Spleen (tissue), 11 donors: ENCODE data around the gene CDC42BPG. TPM values are rescaled to one million over a fixed set of nuclear protein-coding genes. Genes with fewer than 3 reads are reported as not detected.

ENCODE experiments used
- DNase-seq: peaks from one replicate; pipeline ENCODE4 v3.0.0-alpha.2; 2020
- H3K27ac ChIP-seq, 8 donors: fragments of 200-600 bp; sonication (generic) in 7 of 8; 1 replicate in 4 of 8; 2 replicates in 4 of 8; pipeline versions ENCODE4 v1.5.0 to v1.8.0; 2016 to 2021; ENCODE audit warnings: inconsistent platforms in 4 of 8, mild to moderate bottlenecking in 4 of 8, moderate library complexity in 1 of 8
- H3K27me3 ChIP-seq, 7 donors: fragments of 200-600 bp; sonication (generic) in 6 of 7; replicated peaks in 1 of 7; 1 replicate in 4 of 7; 2 replicates in 3 of 7; pipeline versions ENCODE4 v1.5.0 to v1.8.0; 2016 to 2021; ENCODE audit warnings: inconsistent platforms in 3 of 7, mild to moderate bottlenecking in 1 of 7
- H3K36me3 ChIP-seq, 6 donors: fragments of 200-600 bp; sonication (generic) in 5 of 6; 1 replicate in 4 of 6; 2 replicates in 2 of 6; pipeline versions ENCODE4 v1.5.0 to v1.8.0; 2016 to 2021; ENCODE audit warnings: inconsistent platforms in 2 of 6
- H3K4me1 ChIP-seq, 6 donors: fragments of 200-600 bp; sonication (generic) in 5 of 6; 1 replicate in 3 of 6; 2 replicates in 3 of 6; pipeline versions ENCODE4 v1.5.0 to v1.8.0; 2016 to 2021; ENCODE audit warnings: inconsistent platforms in 3 of 6
- H3K4me3 ChIP-seq, 8 donors: fragments of 200-600 bp; sonication (generic) in 7 of 8; 1 replicate in 4 of 8; 2 replicates in 4 of 8; pipeline versions ENCODE4 v1.5.0 to v1.8.0; 2016 to 2021; ENCODE audit warnings: inconsistent platforms in 4 of 8, mild to moderate bottlenecking in 4 of 8, moderate library complexity in 2 of 8
- H3K9me3 ChIP-seq, 8 donors: fragments of 200-600 bp; sonication (generic) in 7 of 8; 1 replicate in 4 of 8; 2 replicates in 4 of 8; pipeline versions ENCODE4 v1.5.0 to v1.8.0; 2016 to 2021; ENCODE audit warnings: inconsistent platforms in 4 of 8
- CTCF ChIP-seq, 11 experiments: fragments of 200-600 bp in 7 of 11; fragments of 450-650 bp in 4 of 11; sonication (generic) in 4 of 11; IDR thresholded peaks in 8 of 11; conservative IDR thresholded peaks in 3 of 11; 1 replicate in 7 of 11; 2 replicates in 4 of 11; pipeline versions ENCODE4 v1.4.0 to v1.8.0; 2016 to 2021; ENCODE audit warnings: antibody characterized with exemption in 11 of 11, inconsistent platforms in 4 of 11, mild to moderate bottlenecking in 1 of 11
- POLR2A ChIP-seq, 3 donors: fragments of 450-650 bp; IDR thresholded peaks; one replicate each; pipeline ENCODE4 v1.5.1; 2017; ENCODE audit warnings: antibody characterized with exemption in 3 of 3, mild to moderate bottlenecking in 1 of 3
- POLR2AphosphoS5 ChIP-seq, 3 donors: sonication (generic); formaldehyde crosslinking; IDR thresholded peaks; one replicate each; pipeline ENCODE4 v1.5.1; 2017; ENCODE audit warnings: antibody characterized with exemption in 3 of 3
- WGBS, 5 donors: extraction: QIAGEN DNeasy Blood & Tissue Kit in 3 of 5; methylation state at CpG; one replicate each; pipeline versions ENCODE4 v1.1.5 to v1.1.7; 2013 to 2018; 5-methylcytosine and 5-hydroxymethylcytosine counted together
- intact Hi-C: fragments of 100-400 bp; cut with DNase I; formaldehyde crosslinking; loops from one replicate; pipeline ENCODE4 v1.15.0; 2023; ENCODE audit warnings: low total_unique reads
- polyA plus RNA-seq, 3 donors: library from polyadenylated mRNA; stranded (reverse); fragments of 200-250 nt; gene quantifications; one replicate each; pipeline ENCODE4 v1.2.1, GENCODE V29; 2013
- total RNA-seq, 7 donors: library from RNA; depleted of rRNA in 3 of 7; stranded (reverse); fragments of >200 nt in 3 of 7; fragmentation: NEBNext Ultra II Directional in 4 of 7; extraction: Animal tissue kit (Norgen Biotek cat#: 25700) in 4 of 7; gene quantifications; one replicate each; pipeline versions ENCODE4 v1.1.0 to v1.2.1, GENCODE V29; 2016 to 2021
- donor health status: healthy with polysubstance abuse.
- donor health status: DM: no; HTN: no; CAD: no; lungs with moderate emphysema.
- donor health status: DM: no; HTN: no; CAD: no.
- donor health status: Bipolar disorder and iron deficiency.
- donor health status: healthy.
- donor health status: DM: no; HTN: no; CAD: no.
- donor health status: DM: yes; HTN: yes; CAD: no.

The CDC42BPG gene
- total and polyA plus RNA-seq, 10 donors, result 0.74 to 4.6 (median 2.5) TPM

GRCh38 chr11:64829536-64830251 is 14.8 kb downstream of the CDC42BPG start:
- no peak for DNase-seq
- intact Hi-C loops, result no loop called here
- Histone ChIP-seq H3K27ac (no peak overlapping the region), H3K9me3 (no peaks in the 10 kb centered on the region), H3K4me1 (no peaks in the 10 kb centered on the region), H3K4me3 (no peak overlapping the region), H3K36me3 (peaks cover 0 to 48% (median 1%) of the 10 kb centered on the region in 6 donors), H3K27me3 (no peaks in the 10 kb centered on the region)
- WGBS, 5 donors, result 93 to 95% (median 94%) methylated on average over 9 to 43 of the region's 43 CpGs
- TF ChIP-seq CTCF (IDR thresholded peaks at IDR 0.05 in 8 of 11, conservative IDR thresholded peaks at IDR 0.05 in 3 of 11) (no peak), POLR2A (IDR thresholded peaks at IDR 0.05) (no peak), POLR2AphosphoS5 (IDR thresholded peaks at IDR 0.05) (no peak)

GRCh38 chr11:64827451-64827839 is 17.0 kb downstream of the CDC42BPG start:
- DNase-seq, result no peak
- intact Hi-C loops, result no loop called here
- TF ChIP-seq POLR2AphosphoS5 (IDR thresholded peaks at IDR 0.05) (no peak), CTCF (IDR thresholded peaks at IDR 0.05 in 8 of 11, conservative IDR thresholded peaks at IDR 0.05 in 3 of 11) (no peak), POLR2A (IDR thresholded peaks at IDR 0.05) (no peak)

GRCh38 chr11:64826578-64827450 is 17.6 kb downstream of the CDC42BPG start:
- no peak overlapping the region for H3K27ac ChIP-seq
- H3K27me3 ChIP-seq, result no peaks in the 10 kb centered on the region
- no peak for DNase-seq
- no peak overlapping the region for H3K4me3 ChIP-seq
- no peaks in the 10 kb centered on the region for H3K9me3 ChIP-seq
- peaks cover 0 to 33% (median 1%) of the 10 kb centered on the region in 6 donors for H3K36me3 ChIP-seq
- no peaks in the 10 kb centered on the region for H3K4me1 ChIP-seq
- intact Hi-C loops, result no loop called here
- no peak for TF ChIP-seq CTCF (IDR thresholded peaks at IDR 0.05 in 8 of 11, conservative IDR thresholded peaks at IDR 0.05 in 3 of 11)
- TF ChIP-seq POLR2AphosphoS5 (IDR thresholded peaks at IDR 0.05), result no peak
- no peak for TF ChIP-seq POLR2A (IDR thresholded peaks at IDR 0.05)
- WGBS, 5 donors, result 89 to 96% (median 94%) methylated on average over 46 to 52 of the region's 52 CpGs

More at GRCh38 chr11:64827451-64827839, 17.0 kb downstream of the CDC42BPG start:
- no peaks in the 10 kb centered on the region for H3K4me1 ChIP-seq
- no peak overlapping the region for H3K27ac ChIP-seq
- WGBS, 5 donors, result 92 to 96% (median 93%) methylated on average over 7 to 22 of the region's 22 CpGs
- peaks cover 0 to 33% (median 1%) of the 10 kb centered on the region in 6 donors for H3K36me3 ChIP-seq
- no peaks in the 10 kb centered on the region for H3K27me3 ChIP-seq
- H3K4me3 ChIP-seq, result no peak overlapping the region
- no peaks in the 10 kb centered on the region for H3K9me3 ChIP-seq

GRCh38 chr11:64826062-64826461 is 18.4 kb downstream of the CDC42BPG start:
- Histone ChIP-seq H3K9me3 (no peaks in the 10 kb centered on the region), H3K4me1 (no peaks in the 10 kb centered on the region), H3K27ac (no peak overlapping the region), H3K27me3 (no peaks in the 10 kb centered on the region), H3K4me3 (no peak overlapping the region), H3K36me3 (peaks cover 0 to 26% (median 1%) of the 10 kb centered on the region in 6 donors)
- intact Hi-C loops, result no loop called here
- TF ChIP-seq CTCF (IDR thresholded peaks at IDR 0.05 in 8 of 11, conservative IDR thresholded peaks at IDR 0.05 in 3 of 11) (no peak), POLR2A (IDR thresholded peaks at IDR 0.05) (no peak)
- 86 to 95% (median 92%) methylated on average over 6 to 7 of the region's 7 CpGs for WGBS, 5 donors
- no peak for DNase-seq
